OCI-LY1 (cell line): ENCODE results near the gene BBS2.

ENCODE experiments used
- H2AFZ ChIP-seq: fragments of 200-600 bp; sonication (generic), shearing (Covaris generic); 2 replicates; pipeline ENCODE4 v1.6.0; 2014; ENCODE audit warnings: antibody characterized with exemption, mild to moderate bottlenecking, low read length
- H3F3A ChIP-seq: fragments of 200-600 bp; sonication (generic), shearing (Covaris generic); 2 replicates; pipeline ENCODE4 v1.6.0; 2014; ENCODE audit warnings: mild to moderate bottlenecking, antibody characterized with exemption, low read length, moderate library complexity; ENCODE audit not compliant: insufficient read depth
- H3K27ac ChIP-seq: fragments of 200-600 bp; sonication (generic); 2 replicates; pipeline ENCODE4 v1.5.1; 2014; ENCODE audit warnings: low read length, mixed run types, mild to moderate bottlenecking, low read depth; ENCODE audit not compliant: poor library complexity, severe bottlenecking
- H3K27me3 ChIP-seq: fragments of 200-600 bp; sonication (generic); 2 replicates; pipeline ENCODE4 v1.6.0; 2014; ENCODE audit warnings: antibody characterized with exemption, mild to moderate bottlenecking, low read length, moderate library complexity; ENCODE audit not compliant: insufficient read depth
- H3K36me3 ChIP-seq: fragments of 200-600 bp; sonication (generic); 2 replicates; pipeline ENCODE4 v1.6.1; 2014; ENCODE audit warnings: mild to moderate bottlenecking, antibody characterized with exemption, low read length, moderate library complexity, mixed read lengths; ENCODE audit not compliant: insufficient read depth
- H3K4me1 ChIP-seq: fragments of 200-600 bp; sonication (generic); 2 replicates; pipeline ENCODE4 v1.5.1; 2014; ENCODE audit warnings: mild to moderate bottlenecking, low read length, moderate library complexity; ENCODE audit not compliant: insufficient read depth, severe bottlenecking
- H3K4me2 ChIP-seq: fragments of 200-600 bp; sonication (generic), shearing (Covaris generic); 2 replicates; pipeline ENCODE4 v1.6.1; 2014; ENCODE audit warnings: low read length
- H3K4me3 ChIP-seq: fragments of 200-600 bp; sonication (generic); 2 replicates; pipeline ENCODE4 v1.5.1; 2014; ENCODE audit warnings: low read length, low read depth, mild to moderate bottlenecking, mixed read lengths; ENCODE audit not compliant: poor library complexity, severe bottlenecking
- H3K79me2 ChIP-seq: fragments of 200-600 bp; shearing (Covaris generic); 2 replicates; pipeline ENCODE4 v1.6.1; 2016; ENCODE audit warnings: mixed run types, low read length, mixed read lengths; ENCODE audit not compliant: insufficient read depth
- H3K9ac ChIP-seq: fragments of 200-600 bp; sonication (generic), shearing (Covaris generic); 2 replicates; pipeline ENCODE4 v1.6.1; 2014; ENCODE audit warnings: mild to moderate bottlenecking, low read length, mixed read lengths
- H3K9me2 ChIP-seq: fragments of 200-600 bp; sonication (generic), shearing (Covaris generic); 2 replicates; pipeline ENCODE4 v1.6.1; 2014; ENCODE audit warnings: low read depth, mild to moderate bottlenecking, low read length, mixed read lengths
- H3K9me3 ChIP-seq: fragments of 200-600 bp; shearing (Covaris generic); 2 replicates; pipeline ENCODE4 v1.6.1; 2014; ENCODE audit warnings: low read length, mixed read lengths
- H4K20me1 ChIP-seq: fragments of 200-600 bp; sonication (generic), shearing (Covaris generic); 2 replicates; pipeline ENCODE4 v1.6.0; 2016; ENCODE audit warnings: mild to moderate bottlenecking, low read length; ENCODE audit not compliant: insufficient read depth
- CTCF ChIP-seq: fragments of 200-600 bp; sonication (generic), shearing (Covaris generic); IDR thresholded peaks from 2 replicates; pipeline ENCODE4 v1.5.1; 2017; ENCODE audit warnings: mild to moderate bottlenecking, antibody characterized with exemption, low read length, moderate library complexity, mixed read lengths
- EZH2 ChIP-seq: fragments of 200-600 bp; sonication (generic), shearing (Covaris generic); IDR thresholded peaks from 2 replicates; pipeline ENCODE4 v1.8.0; 2017; ENCODE audit warnings: borderline replicate concordance, mixed run types, mild to moderate bottlenecking, antibody characterized with exemption, low read length, moderate library complexity, mixed read lengths

The BBS2 gene

DNA sequence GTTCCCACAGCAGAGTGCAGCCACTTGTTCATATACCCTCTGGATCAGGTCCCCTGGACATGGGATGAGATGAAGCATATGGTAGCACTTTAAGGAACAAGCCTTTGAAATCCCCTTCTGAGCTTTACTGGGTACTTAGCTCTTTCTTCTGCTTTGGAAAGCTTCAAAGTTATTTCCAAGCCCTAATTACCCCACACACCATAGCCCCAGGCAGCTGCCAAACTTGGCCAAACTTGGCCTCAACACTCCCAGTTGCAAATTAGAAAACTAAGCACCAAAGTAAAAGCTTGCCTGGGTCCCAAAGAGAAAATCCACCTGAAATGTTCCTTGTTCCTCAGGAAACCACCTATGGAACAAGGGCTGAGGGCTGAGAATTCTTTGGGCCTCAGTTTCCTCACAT is 29.3 kb upstream of the BBS2 start:
- no peak overlapping the region for H3K9ac ChIP-seq

GRCh38 chr16:56547949-56548567 is 28.2 kb upstream of the BBS2 start:
- H3K9me2 ChIP-seq: no peaks in the 10 kb centered on the region
- TF ChIP-seq EZH2 (no peak), CTCF (no peak)
- H3K79me2 ChIP-seq: no peaks in the 10 kb centered on the region
- no peaks in the 10 kb centered on the region for H3K27me3 ChIP-seq
- H2AFZ ChIP-seq: no peak overlapping the region
- H3K9me3 ChIP-seq: no peaks in the 10 kb centered on the region
- H3K36me3 ChIP-seq: no peaks in the 10 kb centered on the region
- H3K4me3 ChIP-seq: no peak overlapping the region
- no peaks in the 10 kb centered on the region for H4K20me1 ChIP-seq
- H3K4me2 ChIP-seq: no peak overlapping the region
- no peak overlapping the region for H3K9ac ChIP-seq
- peaks cover 4% of the 10 kb centered on the region for H3K4me1 ChIP-seq
- H3K27ac ChIP-seq: no peak overlapping the region
- no peaks in the 10 kb centered on the region for H3F3A ChIP-seq

More for the DNA sequence above, 29.3 kb upstream of the BBS2 start:
- Histone ChIP-seq H3K79me2 (no peaks in the 10 kb centered on the region), H3K9me2 (no peaks in the 10 kb centered on the region), H3K4me2 (no peak overlapping the region), H3K9me3 (no peaks in the 10 kb centered on the region), H3F3A (no peaks in the 10 kb centered on the region), H4K20me1 (no peaks in the 10 kb centered on the region), H3K36me3 (no peaks in the 10 kb centered on the region), H3K27me3 (no peaks in the 10 kb centered on the region), H3K4me1 (peaks cover 4% of the 10 kb centered on the region), H2AFZ (no peak overlapping the region), H3K27ac (no peak overlapping the region), H3K4me3 (no peak overlapping the region)
- no peak for TF ChIP-seq EZH2
- no peak for TF ChIP-seq CTCF

DNA sequence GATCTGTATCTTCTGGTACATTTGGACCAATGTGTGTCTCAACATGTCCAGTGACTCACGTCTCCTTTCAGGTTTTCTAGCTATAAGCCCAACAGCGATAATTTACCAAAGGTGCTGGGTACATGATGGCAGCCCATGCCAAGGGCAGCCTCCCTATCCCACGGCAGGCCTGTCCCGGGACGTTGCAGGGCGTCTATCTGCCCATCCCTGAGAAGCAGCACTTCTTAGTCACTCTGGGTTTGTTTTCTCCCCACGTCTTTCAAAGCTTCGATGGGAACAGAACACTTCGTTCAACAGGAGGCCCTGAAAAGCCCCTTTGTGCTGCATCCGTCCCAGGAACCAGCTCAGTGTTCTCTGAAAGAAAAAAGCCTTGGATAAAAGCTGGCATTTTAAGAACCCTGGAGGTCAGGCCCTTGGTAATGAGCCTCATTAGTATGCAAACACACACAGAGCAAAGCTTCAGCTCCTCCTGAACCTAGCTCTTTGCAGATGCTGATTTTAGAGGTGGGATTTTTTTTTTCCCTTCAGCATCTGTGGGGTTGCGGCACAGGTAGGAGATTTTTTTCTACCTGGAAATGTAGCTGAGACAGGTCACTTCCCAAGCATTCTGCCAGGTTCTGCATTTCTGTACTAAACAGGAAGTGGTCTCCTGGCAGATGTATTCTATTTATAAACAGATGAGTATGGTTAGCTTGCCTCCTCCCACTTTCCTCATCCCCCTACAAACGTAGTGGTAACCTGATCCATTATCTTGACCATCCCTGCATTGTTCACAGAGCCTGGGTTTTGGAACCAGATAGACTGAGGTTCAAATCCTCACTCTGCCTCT is 27.5 kb upstream of the BBS2 start:
- no peak for TF ChIP-seq CTCF
- no peak for TF ChIP-seq EZH2
- Histone ChIP-seq H3K36me3 (no peaks in the 10 kb centered on the region), H3K4me1 (peaks cover 4% of the 10 kb centered on the region), H3K4me2 (no peak overlapping the region), H2AFZ (no peak overlapping the region), H3K4me3 (no peak overlapping the region), H3K27me3 (no peaks in the 10 kb centered on the region), H3K9me3 (no peaks in the 10 kb centered on the region), H3K9me2 (no peaks in the 10 kb centered on the region), H4K20me1 (no peaks in the 10 kb centered on the region), H3K27ac (no peak overlapping the region), H3F3A (no peaks in the 10 kb centered on the region), H3K79me2 (no peaks in the 10 kb centered on the region), H3K9ac (no peak overlapping the region)
